GM06990 (cell line): Measurements from ENCODE around the gene OTOP3.

ENCODE experiments used
- DNase-seq: peaks from one replicate; pipeline ENCODE4 v3.0.0-alpha.2; 2011; ENCODE audit not compliant: insufficient read length; ENCODE audit errors: extremely low read depth
- H3K27me3 ChIP-seq: replicated peaks from 2 replicates; pipeline ENCODE4 v1.6.0; 2011; ENCODE audit warnings: low read length; ENCODE audit not compliant: control insufficient read depth, insufficient read depth
- H3K36me3 ChIP-seq: 2 replicates; pipeline ENCODE4 v1.5.1; 2011; ENCODE audit warnings: low read length; ENCODE audit not compliant: control insufficient read depth, insufficient read depth
- H3K4me3 ChIP-seq: replicated peaks from 2 replicates; pipeline ENCODE4 v1.5.1; 2011; ENCODE audit warnings: low read depth, mild to moderate bottlenecking, control low read depth, low read length
- CTCF ChIP-seq: IDR thresholded peaks from 2 replicates; pipeline ENCODE4 v1.5.1; 2011; ENCODE audit warnings: low read length, control low read depth, mild to moderate bottlenecking, inconsistent platforms; ENCODE audit not compliant: insufficient read depth, poor library complexity, severe bottlenecking

The OTOP3 gene

GRCh38 chr17:74952431-74953133 is 16.9 kb downstream of the OTOP3 start:
- DNase-seq = no peak
- Histone ChIP-seq H3K4me3 (no peak overlapping the region), H3K36me3 (no peaks in the 10 kb centered on the region), H3K27me3 (no peaks in the 10 kb centered on the region)
- no peak for TF ChIP-seq CTCF

- TF ChIP-seq CTCF = no peak
- Histone ChIP-seq H3K27me3 (no peaks in the 10 kb centered on the region), H3K4me3 (no peak overlapping the region), H3K36me3 (no peaks in the 10 kb centered on the region)
- DNase-seq = no peak
Measured at GRCh38 chr17:74953134-74953687, 17.5 kb downstream of the OTOP3 start.

GRCh38 chr17:74954115-74954514 is 18.4 kb downstream of the OTOP3 start:
- no peak for DNase-seq
- no peaks in the 10 kb centered on the region for H3K36me3 ChIP-seq
- no peaks in the 10 kb centered on the region for H3K27me3 ChIP-seq
- no peak overlapping the region for H3K4me3 ChIP-seq
- TF ChIP-seq CTCF = no peak

- Histone ChIP-seq H3K27me3 (no peaks in the 10 kb centered on the region), H3K36me3 (no peaks in the 10 kb centered on the region), H3K4me3 (no peak overlapping the region)
- no peak for TF ChIP-seq CTCF
- DNase-seq = no peak
Measured at GRCh38 chr17:74954665-74955421, 19.1 kb downstream of the OTOP3 start.

- DNase-seq = no peak
- Histone ChIP-seq H3K4me3 (no peak overlapping the region), H3K36me3 (no peaks in the 10 kb centered on the region), H3K27me3 (no peaks in the 10 kb centered on the region)
- no peak for TF ChIP-seq CTCF
Measured at GRCh38 chr17:74956093-74956492, 20.4 kb downstream of the OTOP3 start.
